ENCODE results near the gene KLHL36.

- TF ChIP-seq ZNF8 (CRISPR knock-in tag; IDR thresholded peaks at IDR 0.05): no peak
- no peak for TF ChIP-seq TOX (CRISPR knock-in tag; IDR thresholded peaks at IDR 0.05; ENCODE audit: borderline replicate concordance)
- no peak for TF ChIP-seq ZFP30 (CRISPR knock-in tag; IDR thresholded peaks at IDR 0.05)
- peak; percentile 32 for TF ChIP-seq ISL1 (CRISPR knock-in tag; IDR thresholded peaks at IDR 0.05)
- TF ChIP-seq PATZ1 (CRISPR knock-in tag; IDR thresholded peaks at IDR 0.05; ENCODE audit: borderline replicate concordance): no peak
- TF ChIP-seq ARNTL (CRISPR knock-in tag; IDR thresholded peaks at IDR 0.05; ENCODE audit: borderline replicate concordance, low read depth): no peak
- TF ChIP-seq CREB5 (CRISPR knock-in tag; IDR thresholded peaks at IDR 0.05; ENCODE audit: low read depth): no peak
- TF ChIP-seq POU6F1 (CRISPR knock-in tag; IDR thresholded peaks at IDR 0.05; ENCODE audit: borderline replicate concordance, low read depth): no peak
- peak; percentile 86; the same call in 1 of the 2 replicates for TF ChIP-seq TCF4 (CRISPR knock-in tag; IDR thresholded peaks at IDR 0.05; ENCODE audit: borderline replicate concordance)
- TF ChIP-seq CSRNP3 (CRISPR knock-in tag; IDR thresholded peaks at IDR 0.05): no peak
- TF ChIP-seq ZNF70 (CRISPR knock-in tag; IDR thresholded peaks at IDR 0.05): no peak
- no peak for TF ChIP-seq PPARA (CRISPR knock-in tag; IDR thresholded peaks at IDR 0.05; ENCODE audit: borderline replicate concordance)
Measured at GRCh38 chr16:84667600-84668309, 19.4 kb downstream of the KLHL36 start.

All from SK-N-SH treated with all-trans-retinoic acid at 6 μM for 48 hours (cell line).